GM19238 (cell line): Measurements from ENCODE around the gene EDDM3A.
"Not testable (repeated sequence)": the region's sequence is repeated elsewhere in the genome, so short reads cannot be mapped to it uniquely, and the experiment has no call there.

Experiments used
- DNase-seq: peaks from one replicate; pipeline ENCODE4 v3.0.0; 2011; ENCODE audit warnings: low spot score; ENCODE audit not compliant: insufficient read length

The EDDM3A gene

GRCh38 chr14:20732979-20733635 is 12.6 kb upstream of the EDDM3A start:
- DNase-seq, result no peak

DNA sequence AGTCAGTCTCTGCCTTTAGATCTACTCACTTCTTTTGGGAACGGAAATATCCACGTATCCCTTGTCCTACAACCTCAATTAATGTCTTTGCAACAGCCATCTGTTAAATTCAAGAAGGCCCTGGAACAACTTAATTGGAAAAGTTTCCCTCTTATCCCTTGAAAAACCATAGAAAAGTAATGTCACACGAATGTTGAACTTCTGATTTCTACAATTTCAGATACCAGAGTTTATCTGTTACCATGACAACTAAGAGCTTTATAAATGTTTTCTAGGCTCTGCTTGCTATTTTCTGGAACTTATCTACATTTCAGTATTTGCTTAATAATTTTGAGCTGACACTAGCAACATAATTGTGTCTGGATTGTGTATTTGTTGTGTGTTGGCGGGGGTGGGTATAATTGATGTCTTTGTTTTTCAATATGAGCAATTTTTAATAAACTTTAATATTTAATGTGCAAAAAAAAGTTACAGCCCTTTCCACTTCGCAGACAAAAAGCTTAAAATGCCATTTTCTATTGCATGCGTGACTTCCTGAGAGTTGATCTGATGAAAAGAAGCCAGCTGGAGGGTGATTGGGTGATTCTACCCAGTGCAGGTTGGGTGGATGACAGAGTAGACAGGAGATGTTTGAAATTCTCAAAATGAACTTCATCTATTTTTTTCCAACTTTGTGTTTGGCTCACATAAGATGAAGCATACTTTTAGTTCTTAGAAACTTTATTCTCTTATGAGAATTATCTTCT is 11.8 kb upstream of the EDDM3A start:
- no peak for DNase-seq

GRCh38 chr14:20734430-20734806 is 11.3 kb upstream of the EDDM3A start:
- DNase-seq, result no peak

GRCh38 chr14:20738292-20738691 is 7.4 kb upstream of the EDDM3A start:
- DNase-seq, result not testable (repeated sequence)

DNA sequence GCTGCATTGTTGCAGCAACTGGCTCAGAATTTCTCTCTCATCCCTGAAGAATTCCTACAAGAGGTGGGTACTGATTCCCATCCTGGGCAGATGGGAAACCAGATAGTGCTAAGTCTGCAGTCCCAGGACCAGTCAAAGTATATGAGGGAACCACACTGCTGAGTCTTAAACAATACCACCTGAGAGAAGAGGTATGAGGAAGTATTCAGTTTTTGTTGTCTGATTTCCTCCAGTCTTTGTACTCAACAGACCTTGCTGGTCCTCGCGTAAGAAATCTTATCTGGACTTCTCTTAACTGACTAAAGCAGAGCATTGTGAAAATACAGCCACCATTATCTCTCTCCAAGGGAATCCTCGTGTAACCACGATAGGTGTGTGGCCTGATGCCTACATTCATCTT is 3.6 kb upstream of the EDDM3A start:
- no peak for DNase-seq

GRCh38 chr14:20743556-20743955 is 2.1 kb upstream of the EDDM3A start:
- no peak for DNase-seq

GRCh38 chr14:20746566-20746965 is 879 bp downstream of the EDDM3A start:
- no peak for DNase-seq

DNA sequence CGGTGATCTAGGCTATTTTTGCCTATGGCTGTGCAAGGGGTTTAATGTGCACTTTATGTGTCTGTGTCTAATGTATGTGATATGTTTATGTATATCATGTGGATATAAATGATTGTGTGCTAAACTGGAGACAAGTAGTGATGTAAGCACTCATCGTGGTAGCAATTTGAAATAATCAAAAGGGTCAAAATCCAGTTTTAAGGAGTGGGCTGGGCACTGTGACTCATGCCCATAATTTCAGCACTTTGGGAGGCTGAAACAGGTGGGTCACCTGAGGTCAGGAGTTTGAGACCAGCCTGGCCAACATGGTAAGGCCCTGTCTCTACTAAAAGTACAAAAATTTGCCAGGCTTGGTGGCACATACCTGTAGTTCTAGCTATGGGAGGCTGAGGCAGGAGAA is 2.8 kb downstream of the EDDM3A start:
- no peak for DNase-seq

- DNase-seq, result no peak
Observed at GRCh38 chr14:20750194-20750593, 4.5 kb downstream of the EDDM3A start.

- DNase-seq, result no peak
Observed at GRCh38 chr14:20751963-20752562, 6.4 kb downstream of the EDDM3A start.

- no peak for DNase-seq
Observed at GRCh38 chr14:20754308-20754707, 8.6 kb downstream of the EDDM3A start.

- no peak for DNase-seq
Observed at GRCh38 chr14:20755037-20755436, 9.3 kb downstream of the EDDM3A start.

- DNase-seq, result no peak
Observed at GRCh38 chr14:20757965-20758364, 12.3 kb downstream of the EDDM3A start.

DNA sequence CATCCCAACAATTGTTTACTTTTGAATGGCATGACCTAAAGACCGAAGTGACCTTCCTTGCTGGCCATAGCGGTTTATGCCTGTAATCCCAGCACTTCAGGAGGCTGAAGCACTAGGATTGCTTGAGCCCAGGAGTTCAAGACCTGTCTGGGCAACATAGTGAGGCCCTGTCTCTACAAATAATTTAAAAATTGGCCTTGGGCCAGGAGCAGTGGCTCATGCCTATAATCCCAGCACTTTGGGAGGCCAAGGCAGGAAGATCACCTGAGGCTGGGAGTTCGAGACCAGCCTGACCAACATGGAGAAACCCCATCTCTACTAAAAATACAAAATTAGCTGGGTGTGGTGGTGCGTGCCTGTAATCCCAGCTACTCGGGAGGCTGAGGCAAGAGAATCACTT is 13.8 kb downstream of the EDDM3A start:
- not testable (repeated sequence) for DNase-seq

DNA sequence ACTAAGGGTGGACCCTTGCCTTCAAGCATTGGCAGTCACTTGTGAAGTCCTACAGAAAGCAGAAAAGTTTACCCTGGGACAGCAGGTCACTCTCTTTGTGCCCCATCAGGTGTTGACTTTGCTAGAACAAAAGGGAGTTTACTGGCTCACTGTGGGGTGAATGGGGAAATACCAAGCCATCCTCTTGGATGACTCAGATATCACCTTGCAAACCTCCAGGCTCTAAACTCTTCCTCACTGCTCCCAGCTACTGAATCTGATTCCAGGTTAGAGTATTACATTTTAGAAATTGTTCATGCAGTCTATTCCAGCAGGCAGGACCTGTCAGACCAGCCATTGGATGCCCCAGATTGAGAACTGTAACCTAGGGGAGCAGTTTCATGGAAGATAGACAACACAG is 15.3 kb downstream of the EDDM3A start:
- no peak for DNase-seq

DNA sequence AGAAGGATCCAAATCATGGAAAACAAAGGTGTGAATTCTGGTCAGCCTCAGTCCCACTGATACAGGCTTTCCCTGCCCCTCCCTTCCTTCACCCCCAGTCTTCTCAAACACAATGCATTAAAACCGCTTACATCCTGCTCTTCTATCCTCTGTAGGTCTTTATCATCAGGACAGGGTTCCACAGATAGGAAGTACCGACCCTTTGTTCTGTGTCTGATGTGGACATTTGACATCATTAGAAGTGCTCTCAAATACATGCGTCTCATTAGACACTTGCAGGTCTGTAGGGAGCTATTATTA is 22.9 kb downstream of the EDDM3A start:
- no peak for DNase-seq

- no peak for DNase-seq
Observed at GRCh38 chr14:20769421-20769820, 23.7 kb downstream of the EDDM3A start.

GRCh38 chr14:20772650-20773049 is 27.0 kb downstream of the EDDM3A start:
- DNase-seq, result no peak

DNA sequence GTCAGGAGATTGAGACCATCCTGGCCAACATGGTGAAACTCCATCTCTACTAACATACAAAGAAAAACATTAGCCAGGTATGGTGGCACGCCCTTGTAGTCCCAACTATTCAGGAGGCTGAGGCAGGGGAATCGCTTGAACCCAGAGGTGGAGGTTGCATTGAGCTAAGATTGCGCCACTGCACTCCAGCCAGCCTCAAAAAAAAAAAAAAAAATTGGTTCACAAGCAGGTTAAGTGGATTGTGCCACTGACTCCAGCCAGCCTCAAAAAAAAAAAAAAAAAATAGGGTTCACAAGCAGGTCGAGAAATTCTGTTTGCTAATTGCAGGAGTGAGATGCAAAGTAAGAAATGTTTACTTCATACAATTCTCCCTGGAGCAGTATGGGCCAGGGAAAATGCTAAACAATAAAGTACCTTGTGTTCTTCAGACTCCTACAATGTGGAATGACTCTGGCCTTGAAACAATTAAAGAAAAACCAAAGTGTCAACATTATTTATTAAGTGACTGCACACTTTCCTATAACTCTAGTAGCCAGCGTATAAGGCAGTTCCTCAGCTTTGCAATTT is 28.7 kb downstream of the EDDM3A start:
- DNase-seq, result no peak

- no peak for DNase-seq
Observed at GRCh38 chr14:20775043-20775442, 29.4 kb downstream of the EDDM3A start.

DNA sequence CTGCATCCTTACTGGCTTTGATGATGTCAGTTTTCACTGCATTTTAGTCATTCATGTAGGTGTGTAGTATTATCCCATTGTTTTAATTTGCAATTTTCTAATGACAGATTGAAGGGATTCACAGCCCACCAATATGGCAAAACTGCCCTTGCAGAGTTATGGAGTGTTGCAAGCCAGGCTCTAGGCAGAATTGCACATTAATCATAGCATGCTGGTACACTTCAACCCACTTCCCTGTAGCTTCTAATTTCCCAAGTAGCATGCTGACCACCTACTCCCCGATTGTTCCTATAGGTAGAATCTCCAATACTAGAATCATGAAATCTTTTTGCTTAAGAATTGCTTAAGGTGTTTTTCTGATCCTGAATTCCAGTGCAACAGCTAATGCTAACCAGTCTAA is 30.2 kb downstream of the EDDM3A start:
- no peak for DNase-seq

DNA sequence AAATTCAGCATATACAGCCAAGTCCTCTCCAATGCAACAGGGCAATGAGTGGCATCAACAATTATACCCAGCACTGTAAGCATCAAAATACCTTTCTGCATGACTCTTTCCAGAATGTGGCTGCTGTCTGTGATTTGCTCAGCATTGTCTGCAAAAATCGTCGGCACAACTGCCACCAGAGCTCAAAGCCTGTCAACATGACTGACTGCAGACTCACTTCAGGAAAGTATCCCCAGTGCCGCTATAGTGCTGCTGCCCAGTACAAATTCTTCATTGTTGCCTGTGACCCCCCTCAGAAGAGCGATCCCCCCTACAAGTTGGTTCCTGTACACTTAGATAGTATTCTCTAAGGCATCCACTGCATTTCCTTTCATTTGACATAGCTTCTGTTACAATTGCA is 36.1 kb downstream of the EDDM3A start:
- DNase-seq, result no peak
